SW480 (cell line): ENCODE results near the gene SLC6A6.

Experiments
- DNase-seq: peaks from one replicate; pipeline ENCODE4 v3.0.0-alpha.2; 2016; ENCODE audit warnings: low spot score

The SLC6A6 gene

DNA sequence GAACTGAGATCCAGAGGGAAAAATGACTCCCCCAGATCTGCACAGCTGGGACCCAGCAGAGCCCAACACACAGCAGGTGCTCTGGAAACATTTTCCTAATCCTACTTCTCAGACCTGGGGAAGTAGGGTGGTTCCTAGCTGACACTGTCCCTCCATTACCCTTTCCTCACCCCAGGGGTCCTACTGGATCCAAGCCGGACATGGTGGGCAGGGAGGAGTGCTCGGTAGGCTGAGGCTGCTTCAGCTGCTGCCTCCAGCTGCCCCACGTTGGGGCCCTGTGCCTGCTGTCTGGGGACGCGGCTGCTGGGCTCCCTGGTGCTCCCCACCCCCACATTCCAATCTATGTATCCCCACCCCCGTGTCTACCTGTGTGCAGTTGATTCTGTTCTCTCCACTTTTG is 29.8 kb upstream of the SLC6A6 start:
- no peak for DNase-seq

- no peak for DNase-seq
Observed at GRCh38 chr3:14373753-14374376, 28.5 kb upstream of the SLC6A6 start.

- peak; percentile 45 for DNase-seq
Observed at GRCh38 chr3:14374444-14374883, 27.9 kb upstream of the SLC6A6 start.

DNA sequence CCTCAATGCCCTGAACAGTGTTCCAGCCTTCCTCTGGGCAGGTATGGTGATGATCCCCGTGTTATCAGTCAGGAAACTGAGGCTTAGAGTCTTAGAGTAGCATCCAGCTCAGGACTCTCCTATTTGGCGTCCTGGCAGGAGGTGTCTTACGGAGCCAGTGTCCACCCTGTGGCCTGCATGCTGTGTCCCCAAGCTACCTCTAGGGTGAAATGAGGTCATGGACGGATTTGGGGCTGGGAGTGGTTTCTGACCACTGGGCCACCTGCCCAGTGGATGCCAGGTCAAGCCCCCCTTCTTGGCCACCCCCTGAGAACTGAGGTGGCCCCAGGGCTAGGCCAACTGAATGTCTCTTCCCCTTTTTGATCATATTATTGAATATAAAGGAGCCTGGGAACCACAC is 27.2 kb upstream of the SLC6A6 start:
- DNase-seq, result no peak

DNA sequence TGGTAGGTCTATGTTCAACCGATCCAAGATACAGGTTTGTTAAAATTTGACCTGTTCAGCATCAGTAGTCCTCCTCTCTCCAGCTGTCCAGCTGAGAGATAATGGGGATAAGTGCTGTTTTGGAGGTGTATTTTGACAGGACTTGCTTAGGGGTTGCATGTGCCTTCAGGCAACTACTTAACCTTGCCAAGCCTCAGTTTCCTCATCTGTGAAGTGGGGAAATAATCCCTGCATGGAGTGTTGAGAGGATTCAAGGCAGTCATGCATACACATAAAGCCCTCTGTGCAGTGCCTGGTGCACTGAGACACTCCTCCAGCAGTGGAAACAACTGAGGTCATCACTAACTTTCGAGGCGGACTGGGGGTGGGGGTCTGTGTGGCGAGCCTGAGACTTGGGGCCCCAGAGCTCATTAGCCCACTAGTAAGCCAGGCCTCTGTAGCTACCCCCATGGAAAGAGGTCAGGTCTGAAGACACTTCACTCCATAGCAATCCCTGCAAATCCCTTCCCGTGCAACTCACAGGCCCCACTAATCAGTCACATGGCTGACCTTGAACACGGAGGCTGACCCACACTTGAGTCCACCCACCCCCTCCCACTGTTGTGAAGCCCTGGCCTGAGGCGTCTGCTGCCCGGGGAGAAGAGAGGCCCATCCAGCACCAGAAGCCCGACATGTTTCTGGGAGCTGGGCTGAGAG is 25.9 kb upstream of the SLC6A6 start:
- DNase-seq, result no peak

- DNase-seq, result no peak
Observed at GRCh38 chr3:14377044-14377837, 25.2 kb upstream of the SLC6A6 start.

- peak; percentile 35 for DNase-seq
Observed at GRCh38 chr3:14377838-14378169, 24.6 kb upstream of the SLC6A6 start.

- DNase-seq, result no peak
Observed at GRCh38 chr3:14378415-14378814, 24.0 kb upstream of the SLC6A6 start.

- DNase-seq, result no peak
Observed at GRCh38 chr3:14379843-14380242, 22.6 kb upstream of the SLC6A6 start.

GRCh38 chr3:14386254-14386653 is 16.2 kb upstream of the SLC6A6 start:
- no peak for DNase-seq

GRCh38 chr3:14388201-14388600 is 14.2 kb upstream of the SLC6A6 start:
- DNase-seq, result no peak

GRCh38 chr3:14389166-14389606 is 13.2 kb upstream of the SLC6A6 start:
- no peak for DNase-seq

DNA sequence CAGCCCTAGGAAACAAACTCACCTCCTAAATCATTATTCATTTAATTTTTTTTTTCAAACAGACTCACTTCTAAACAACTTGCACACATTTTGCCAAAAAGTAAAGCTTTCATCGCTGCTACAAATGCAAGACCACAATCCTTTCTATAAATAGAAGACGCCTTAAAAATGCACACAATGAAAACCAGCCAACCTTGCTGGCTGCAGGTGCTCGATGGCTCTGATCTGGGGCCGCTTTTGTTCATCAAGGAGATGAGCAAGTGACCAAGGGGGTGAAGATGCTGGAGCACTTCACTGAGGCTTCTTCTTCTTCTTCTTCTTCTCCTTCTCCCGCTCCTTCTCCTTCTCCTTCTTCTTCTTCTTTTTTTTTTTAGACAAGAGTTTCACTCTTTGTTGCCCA is 12.7 kb upstream of the SLC6A6 start:
- no peak for DNase-seq

- no peak for DNase-seq
Observed at GRCh38 chr3:14391033-14391432, 11.4 kb upstream of the SLC6A6 start.

GRCh38 chr3:14392231-14392630 is 10.2 kb upstream of the SLC6A6 start:
- DNase-seq, result no peak

DNA sequence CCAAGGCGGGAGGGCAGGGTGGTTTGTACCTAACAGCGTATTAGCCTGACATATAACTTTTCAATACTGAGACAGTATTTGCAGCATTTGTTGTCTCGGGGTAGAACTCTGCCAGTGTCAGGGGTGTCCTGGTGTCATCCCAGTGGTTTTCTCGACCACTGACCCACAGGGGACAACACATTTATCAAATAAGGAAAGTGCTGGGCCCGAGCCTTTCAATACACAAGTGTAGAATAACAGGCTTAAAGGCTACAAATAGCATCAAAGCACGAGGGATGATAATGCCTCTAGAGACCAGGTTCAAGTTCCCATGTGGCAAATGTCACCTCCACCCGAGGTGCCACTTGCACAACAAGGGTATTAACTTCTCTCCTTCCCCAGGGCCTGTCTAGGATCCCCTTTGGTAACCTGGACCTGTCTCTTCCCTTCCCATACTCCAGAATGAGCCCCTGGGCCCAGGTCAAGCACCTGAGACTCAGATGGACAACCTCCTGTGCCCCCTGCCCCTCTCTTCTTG is 9.5 kb upstream of the SLC6A6 start:
- DNase-seq, result no peak

- DNase-seq, result no peak
Observed at GRCh38 chr3:14393440-14394106, 8.8 kb upstream of the SLC6A6 start.

- DNase-seq, result no peak
Observed at GRCh38 chr3:14396031-14396692, 6.2 kb upstream of the SLC6A6 start.

- no peak for DNase-seq
Observed at GRCh38 chr3:14397046-14397445, 5.4 kb upstream of the SLC6A6 start.

GRCh38 chr3:14397531-14397930 is 4.9 kb upstream of the SLC6A6 start:
- no peak for DNase-seq

GRCh38 chr3:14397940-14398796 is 4.2 kb upstream of the SLC6A6 start:
- no peak for DNase-seq
